Stimulated activated CD4-positive, alpha-beta T cell treated with anti-CD3 and anti-CD28 coated beads, Interleukin-12 subunit alpha, Interleukin-12 subunit beta, amount 100 ng/mL, for 48 hours (primary cell): Measurements from ENCODE around the gene TUBA1A.
"Not testable (repeated sequence)": the region's sequence is repeated elsewhere in the genome, so short reads cannot be mapped to it uniquely, and the experiment has no call there.

Source experiments
- DNase-seq, 3 donors: peaks; one replicate each; pipeline ENCODE4 v3.0.0-alpha.2; 2020; ENCODE audit warnings: low read depth in 2 of 3, low spot score in 1 of 3

Gene TUBA1A

DNA sequence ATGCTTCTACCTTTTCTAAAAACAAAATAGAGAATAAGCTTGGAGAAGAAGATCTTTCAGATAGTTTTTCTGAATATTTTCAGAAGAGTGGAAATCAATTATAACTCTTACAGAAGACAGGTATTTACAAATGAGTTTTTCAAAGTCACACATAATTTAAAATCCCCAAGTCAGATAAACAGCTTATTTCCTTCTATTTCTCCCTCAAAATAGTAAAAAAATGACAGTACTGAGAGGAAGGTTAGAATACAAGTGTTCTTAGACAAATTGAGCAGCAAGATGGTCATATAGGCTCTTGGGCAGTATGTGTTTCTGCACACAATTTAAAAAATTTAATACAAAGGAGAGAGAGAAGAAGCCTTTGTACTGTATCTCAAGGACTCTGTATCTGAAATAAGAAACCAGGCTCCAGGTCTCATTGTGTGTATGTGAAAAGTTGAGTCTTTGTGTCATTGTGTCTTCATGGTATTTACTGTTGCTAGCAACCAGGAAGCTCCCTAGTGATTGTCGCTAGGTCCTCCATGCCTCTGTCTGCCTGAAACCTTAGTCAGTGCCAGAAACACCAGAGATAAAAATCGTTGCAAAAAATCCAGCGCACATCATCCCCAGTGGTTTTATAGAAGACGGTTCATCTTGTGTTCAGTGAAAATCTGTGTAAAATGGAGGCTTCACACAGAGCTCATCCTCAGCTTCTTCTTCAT lies 12.9 kb upstream of the TUBA1A start:
- no peak for DNase-seq

GRCh38 chr12:49200919-49201594 lies 12.2 kb upstream of the TUBA1A start:
- DNase-seq, result no peak

DNA sequence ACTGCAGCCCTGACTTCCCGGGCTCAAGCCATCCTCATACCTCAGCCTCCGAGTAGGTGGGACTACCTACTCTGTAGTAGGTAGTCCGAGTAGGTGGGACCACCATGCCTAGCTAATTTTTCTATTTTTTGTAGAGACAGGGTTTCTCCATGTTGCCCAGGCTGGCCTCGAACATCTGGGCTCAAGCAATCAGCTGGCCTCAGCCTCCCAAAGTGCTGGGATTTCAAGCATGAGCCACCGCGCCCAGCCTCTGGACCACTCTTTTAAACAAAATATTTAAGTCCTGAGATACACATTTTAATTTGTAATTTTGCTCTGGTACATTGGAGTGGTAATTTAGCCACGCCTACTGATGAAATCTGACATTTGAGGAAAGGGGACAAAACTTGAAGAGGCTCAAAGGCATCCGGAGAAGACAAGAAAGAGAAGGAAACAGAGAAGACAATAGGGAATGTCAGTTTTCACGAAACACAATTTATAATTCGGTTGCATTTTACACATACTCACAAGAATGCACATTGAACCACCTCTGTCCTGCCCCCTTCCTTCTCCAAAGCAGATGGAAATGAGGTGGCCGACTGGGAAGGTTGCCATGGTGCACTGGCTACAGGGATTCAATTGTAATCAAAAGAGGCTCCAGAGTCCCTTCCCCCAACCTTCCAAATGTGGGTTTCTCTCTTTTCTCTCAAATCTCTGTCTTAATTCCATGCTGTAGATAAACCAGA lies 9.7 kb upstream of the TUBA1A start:
- DNase-seq, result no peak

GRCh38 chr12:49197256-49197655 lies 8.4 kb upstream of the TUBA1A start:
- DNase-seq, result no peak

DNA sequence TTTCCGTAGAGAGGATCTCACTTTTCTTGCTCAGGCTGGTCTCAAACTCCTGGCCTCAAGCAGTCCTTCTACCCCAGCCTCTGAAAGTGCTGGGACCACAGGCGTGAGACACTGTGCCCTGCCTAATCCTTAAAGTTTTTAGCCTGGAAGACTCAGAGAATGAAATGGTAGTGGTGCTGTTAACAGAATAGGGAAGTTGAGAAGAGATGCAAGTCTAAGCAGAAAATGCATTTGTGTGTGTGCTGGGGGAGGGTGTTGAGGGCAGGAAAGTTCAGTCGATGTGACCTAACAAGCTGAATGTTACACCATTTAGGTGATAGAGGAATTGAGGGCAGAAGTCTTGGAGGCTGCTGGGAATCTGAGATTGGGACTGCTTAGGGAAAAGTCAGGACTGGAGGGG lies 6.9 kb upstream of the TUBA1A start:
- no peak for DNase-seq

GRCh38 chr12:49193746-49194145 lies 4.9 kb upstream of the TUBA1A start:
- not testable (repeated sequence) for DNase-seq

- not testable (repeated sequence) for DNase-seq
These were observed 2.6 kb upstream of the TUBA1A start for GRCh38 chr12:49191498-49191897.

DNA sequence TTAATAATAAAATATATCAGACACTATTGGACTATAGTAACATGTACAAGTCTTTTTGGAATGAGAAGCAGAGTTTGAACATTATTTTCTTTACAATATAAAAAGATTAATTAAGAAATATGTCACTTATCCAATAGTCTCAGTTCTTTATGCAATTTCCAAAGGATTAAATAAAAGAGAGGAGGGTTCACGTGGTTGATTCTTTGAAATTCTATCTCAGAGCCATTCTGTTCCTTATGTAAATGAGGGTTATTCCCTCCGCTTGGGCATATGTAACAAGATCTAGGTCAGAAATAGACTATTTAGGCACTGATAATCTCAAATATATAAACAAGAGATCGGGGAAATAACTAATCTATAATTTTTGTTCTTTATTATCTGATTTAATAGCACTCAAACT lies 2.1 kb upstream of the TUBA1A start:
- no peak for DNase-seq

GRCh38 chr12:49189731-49190716 lies 1.1 kb upstream of the TUBA1A start:
- DNase-seq, result no peak

DNA sequence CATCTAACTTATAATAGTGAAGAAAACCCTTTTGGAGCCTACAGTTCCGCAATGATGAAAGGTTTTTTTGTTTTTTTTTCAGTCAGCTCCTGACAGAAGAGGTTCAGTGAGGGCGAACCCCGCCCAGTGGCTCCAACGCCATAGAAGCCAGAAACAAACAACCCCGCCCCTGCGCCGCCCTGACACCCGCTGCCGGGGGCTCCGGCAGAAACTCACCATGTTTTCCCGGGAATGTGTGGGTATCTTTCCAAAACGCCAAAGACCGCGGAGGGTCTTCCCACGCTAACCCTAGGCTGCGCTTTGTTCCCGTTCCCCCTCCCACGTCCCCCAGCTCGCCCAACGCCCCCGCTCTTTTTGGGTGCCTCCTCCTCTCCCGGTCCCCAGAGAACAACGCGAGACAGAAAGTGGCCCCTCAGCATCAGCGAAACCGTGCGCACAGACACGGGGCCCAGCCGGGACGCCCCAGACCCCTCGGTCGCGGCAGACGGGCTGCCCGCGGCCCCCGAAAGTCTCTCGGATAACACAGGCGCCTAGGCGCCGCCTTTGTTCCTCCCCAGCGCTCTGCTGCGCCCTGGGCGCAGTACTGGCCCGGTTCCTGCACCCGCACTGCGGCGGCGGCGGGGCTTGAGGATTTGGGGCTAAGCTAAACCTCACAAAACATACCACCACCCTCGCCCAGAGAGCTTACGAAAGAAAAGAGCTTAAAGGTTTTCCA lies 522 bp downstream of the TUBA1A start:
- DNase-seq, result peak; percentile 50 to 67 (median 52)

DNA sequence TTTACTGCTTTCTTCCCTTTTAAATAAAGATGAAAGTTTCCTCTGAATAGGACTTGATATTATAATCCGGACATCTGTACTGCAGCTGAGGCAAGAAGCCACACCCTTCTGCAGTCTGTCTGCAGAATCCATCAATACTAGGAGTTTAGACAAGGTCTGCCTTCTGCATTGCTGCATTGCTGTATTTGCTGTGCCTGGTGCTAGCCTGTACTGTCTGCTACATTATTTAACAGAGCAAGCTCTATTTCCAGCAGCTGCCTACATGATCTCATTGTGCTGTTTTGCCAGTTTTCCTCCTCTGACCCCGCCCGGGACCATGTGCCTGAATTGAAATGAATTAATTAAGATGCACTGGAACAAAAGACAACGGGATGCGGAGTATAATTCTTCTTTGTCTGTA lies 1.7 kb downstream of the TUBA1A start:
- no peak for DNase-seq

DNA sequence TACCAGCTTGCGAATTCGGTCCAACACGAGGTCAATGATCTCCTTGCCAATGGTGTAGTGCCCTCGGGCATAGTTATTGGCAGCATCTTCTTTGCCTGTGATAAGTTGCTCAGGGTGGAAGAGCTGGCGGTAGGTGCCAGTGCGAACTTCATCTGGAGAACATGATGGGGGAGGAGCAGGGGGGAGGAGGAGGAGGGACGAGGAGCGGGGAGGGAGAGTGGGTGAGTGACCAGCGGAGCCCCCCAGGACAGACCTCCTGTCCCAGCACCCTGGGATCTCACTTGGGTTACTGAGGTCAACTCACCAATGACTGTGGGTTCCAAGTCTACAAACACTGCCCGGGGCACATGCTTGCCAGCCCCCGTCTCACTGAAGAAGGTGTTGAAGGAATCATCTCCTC lies 2.6 kb downstream of the TUBA1A start:
- DNase-seq, result not testable (repeated sequence)

DNA sequence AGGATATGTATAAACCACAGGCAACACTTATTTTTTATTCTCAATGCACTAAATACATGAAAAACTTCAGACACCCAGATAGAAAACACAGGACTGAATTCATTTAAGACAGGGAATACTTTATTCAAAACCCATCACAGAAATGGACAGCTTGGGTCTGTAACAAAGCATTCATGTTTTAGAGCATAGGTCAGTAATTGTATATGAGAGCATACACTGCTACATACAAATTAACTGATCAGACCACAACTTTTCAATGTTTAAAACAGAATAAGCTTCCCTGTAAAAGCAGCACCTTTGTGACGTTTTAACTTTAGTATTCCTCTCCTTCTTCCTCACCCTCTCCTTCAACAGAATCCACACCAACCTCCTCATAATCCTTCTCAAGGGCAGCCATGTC lies 4.2 kb downstream of the TUBA1A start:
- not testable (repeated sequence) for DNase-seq

GRCh38 chr12:49183214-49183950 lies 5.5 kb downstream of the TUBA1A start:
- not testable (repeated sequence) for DNase-seq

GRCh38 chr12:49174218-49174617 lies 14.7 kb downstream of the TUBA1A start:
- no peak for DNase-seq

GRCh38 chr12:49170924-49171323 lies 18.0 kb downstream of the TUBA1A start:
- DNase-seq, result no peak

DNA sequence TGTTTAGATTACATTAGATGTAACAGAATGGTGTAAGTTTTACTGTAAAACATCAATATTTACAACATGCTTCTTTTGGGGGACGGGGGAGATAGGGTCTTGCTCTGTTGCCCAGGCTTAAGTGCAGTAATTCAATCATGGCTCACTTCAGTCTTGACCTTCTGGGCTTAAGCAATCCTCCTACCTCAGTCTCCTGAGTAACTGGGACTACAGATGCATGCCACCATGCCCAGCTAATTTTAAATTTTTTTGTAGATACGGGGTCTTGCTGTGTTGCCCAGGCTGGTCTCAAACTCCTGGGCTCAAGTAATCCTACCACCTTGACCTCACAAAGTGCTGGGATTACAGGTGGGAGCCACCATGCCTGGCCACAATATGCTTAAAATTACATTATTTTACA lies 23.8 kb downstream of the TUBA1A start:
- DNase-seq, result no peak

GRCh38 chr12:49161901-49162300 lies 27.0 kb downstream of the TUBA1A start:
- DNase-seq, result not testable (repeated sequence)

GRCh38 chr12:49161092-49161795 lies 27.6 kb downstream of the TUBA1A start:
- DNase-seq, result no peak
